Measurements from ENCODE around the gene RPS2.

Gene RPS2

GRCh38 chr16:1960665-1961630 lies 3.7 kb downstream of the RPS2 start (continued):
- TF ChIP-seq, protein P1, sequence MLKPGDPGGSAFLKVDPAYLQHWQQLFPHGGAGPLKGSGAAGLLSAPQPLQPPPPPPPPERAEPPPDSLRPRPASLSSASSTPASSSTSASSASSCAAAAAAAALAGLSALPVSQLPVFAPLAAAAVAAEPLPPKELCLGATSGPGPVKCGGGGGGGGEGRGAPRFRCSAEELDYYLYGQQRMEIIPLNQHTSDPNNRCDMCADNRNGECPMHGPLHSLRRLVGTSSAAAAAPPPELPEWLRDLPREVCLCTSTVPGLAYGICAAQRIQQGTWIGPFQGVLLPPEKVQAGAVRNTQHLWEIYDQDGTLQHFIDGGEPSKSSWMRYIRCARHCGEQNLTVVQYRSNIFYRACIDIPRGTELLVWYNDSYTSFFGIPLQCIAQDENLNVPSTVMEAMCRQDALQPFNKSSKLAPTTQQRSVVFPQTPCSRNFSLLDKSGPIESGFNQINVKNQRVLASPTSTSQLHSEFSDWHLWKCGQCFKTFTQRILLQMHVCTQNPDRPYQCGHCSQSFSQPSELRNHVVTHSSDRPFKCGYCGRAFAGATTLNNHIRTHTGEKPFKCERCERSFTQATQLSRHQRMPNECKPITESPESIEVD (tag by site-specific recombination; IDR thresholded peaks at IDR 0.05), result peak; percentile 63; the same call in 1 of the 2 replicates
- peak; percentile 59; the same call in 1 of the 2 replicates for TF ChIP-seq ZNF449 (tag by site-specific recombination; IDR thresholded peaks at IDR 0.05)
- TF ChIP-seq KLF10 (tag by site-specific recombination; IDR thresholded peaks at IDR 0.05), result peak; percentile 41
- 0 out of 2 replicates have a peak, but pooled peaks have one; percentile 9 for TF ChIP-seq ZNF146 (tag by site-specific recombination; IDR thresholded peaks at IDR 0.05)
- TF ChIP-seq, protein P2, sequence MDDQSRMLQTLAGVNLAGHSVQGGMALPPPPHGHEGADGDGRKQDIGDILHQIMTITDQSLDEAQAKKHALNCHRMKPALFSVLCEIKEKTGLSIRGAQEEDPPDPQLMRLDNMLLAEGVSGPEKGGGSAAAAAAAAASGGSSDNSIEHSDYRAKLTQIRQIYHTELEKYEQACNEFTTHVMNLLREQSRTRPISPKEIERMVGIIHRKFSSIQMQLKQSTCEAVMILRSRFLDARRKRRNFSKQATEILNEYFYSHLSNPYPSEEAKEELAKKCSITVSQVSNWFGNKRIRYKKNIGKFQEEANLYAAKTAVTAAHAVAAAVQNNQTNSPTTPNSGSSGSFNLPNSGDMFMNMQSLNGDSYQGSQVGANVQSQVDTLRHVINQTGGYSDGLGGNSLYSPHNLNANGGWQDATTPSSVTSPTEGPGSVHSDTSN (CRISPR knock-in tag; IDR thresholded peaks at IDR 0.05), result no peak
- TF ChIP-seq KLF17 (tag by site-specific recombination; IDR thresholded peaks at IDR 0.05), result peak; percentile 17
- TF ChIP-seq ZNF610 (tag by site-specific recombination; IDR thresholded peaks at IDR 0.05; ENCODE audit: borderline replicate concordance), result 0 out of 2 replicates have a peak, but pooled peaks have one; percentile 58
- TF ChIP-seq, protein P3, sequence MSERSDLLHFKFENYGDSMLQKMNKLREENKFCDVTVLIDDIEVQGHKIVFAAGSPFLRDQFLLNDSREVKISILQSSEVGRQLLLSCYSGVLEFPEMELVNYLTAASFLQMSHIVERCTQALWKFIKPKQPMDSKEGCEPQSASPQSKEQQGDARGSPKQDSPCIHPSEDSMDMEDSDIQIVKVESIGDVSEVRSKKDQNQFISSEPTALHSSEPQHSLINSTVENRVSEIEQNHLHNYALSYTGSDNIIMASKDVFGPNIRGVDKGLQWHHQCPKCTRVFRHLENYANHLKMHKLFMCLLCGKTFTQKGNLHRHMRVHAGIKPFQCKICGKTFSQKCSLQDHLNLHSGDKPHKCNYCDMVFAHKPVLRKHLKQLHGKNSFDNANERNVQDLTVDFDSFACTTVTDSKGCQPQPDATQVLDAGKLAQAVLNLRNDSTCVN (tag by site-specific recombination; optimal IDR thresholded peaks at IDR 0.05), result peak; percentile 27
- TF ChIP-seq ZNF157 (tag by site-specific recombination; IDR thresholded peaks at IDR 0.05), result no peak
- TF ChIP-seq ZNF341 (tag by site-specific recombination; IDR thresholded peaks at IDR 0.05; ENCODE audit: low read depth), result peak; percentile 99
- no peak for TF ChIP-seq PATZ1 (tag by site-specific recombination; IDR thresholded peaks at IDR 0.05)
- 0 out of 2 replicates have a peak, but pooled peaks have one; percentile 19 for TF ChIP-seq ZNF768 (tag by site-specific recombination; IDR thresholded peaks at IDR 0.05)
- no peak for TF ChIP-seq ZNF776 (tag by site-specific recombination; IDR thresholded peaks at IDR 0.05; ENCODE audit: borderline replicate concordance)
- TF ChIP-seq ZNF596 (tag by site-specific recombination; IDR thresholded peaks at IDR 0.05), result peak; percentile 57
- no peak for TF ChIP-seq ZSCAN4 (tag by site-specific recombination; IDR thresholded peaks at IDR 0.05)
- no peak for TF ChIP-seq ZNF548 (tag by site-specific recombination; IDR thresholded peaks at IDR 0.05)
- TF ChIP-seq SP7 (tag by site-specific recombination; IDR thresholded peaks at IDR 0.05), result peak; percentile 26
- TF ChIP-seq RBAK (tag by site-specific recombination; IDR thresholded peaks at IDR 0.05), result no peak
- TF ChIP-seq KLF8 (tag by site-specific recombination; IDR thresholded peaks at IDR 0.05), result peak; percentile 20; the same call in 1 of the 2 replicates
- TF ChIP-seq ZNF366 (tag by site-specific recombination; conservative IDR thresholded peaks at IDR 0.05), result peak; percentile 62
- peak; percentile 86 for TF ChIP-seq HIC1 (tag by site-specific recombination; IDR thresholded peaks at IDR 0.05)
- TF ChIP-seq, protein P4, sequence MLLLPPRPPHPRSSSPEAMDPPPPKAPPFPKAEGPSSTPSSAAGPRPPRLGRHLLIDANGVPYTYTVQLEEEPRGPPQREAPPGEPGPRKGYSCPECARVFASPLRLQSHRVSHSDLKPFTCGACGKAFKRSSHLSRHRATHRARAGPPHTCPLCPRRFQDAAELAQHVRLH (tag by site-specific recombination; IDR thresholded peaks at IDR 0.05), result peak; percentile 39; the same call in 1 of the 2 replicates
- TF ChIP-seq ZNF362 (tag by site-specific recombination; IDR thresholded peaks at IDR 0.05), result no peak
